Erythroblast (primary cell): ENCODE data around the gene LRRC28.

Experiments used
- GATA1 ChIP-seq: IDR thresholded peaks from 2 replicates; pipeline ENCODE4 v1.6.1; 2011; ENCODE audit warnings: low read depth, mild to moderate bottlenecking, control low read depth, low read length, moderate library complexity
- POLR2A ChIP-seq: IDR thresholded peaks from 2 replicates; pipeline ENCODE4 v1.6.1; 2011; ENCODE audit warnings: mild to moderate bottlenecking, low read length

- no peak for TF ChIP-seq POLR2A
- no peak for TF ChIP-seq GATA1
Measured at GRCh38 chr15:99406120-99406519, 154.8 kb downstream of the LRRC28 start.
